Natural killer cell treated with Interleukin-12 subunit alpha and Interleukin-12 subunit beta and Interleukin-15 and Interleukin-18, amount 100 ng/mL, for 72 hours (primary cell): ENCODE measurements around the gene ELMO1. TPM values are rescaled to one million over a fixed set of nuclear protein-coding genes. Genes with fewer than 3 reads are reported as not detected.

ENCODE experiments used
- ATAC-seq, 2 donors: fragments of 150-1000 bp; cut with Tn5 transposase in 1 of 2; sonication (Bioruptor Pico), chemical (Tn5 transposase) in 1 of 2; 2 replicates each; pipeline ENCODE4 v1.10.0; 2021
- DNase-seq: peaks from one replicate; pipeline ENCODE4 v3.0.0; 2022; ENCODE audit warnings: low spot score
- H3K27ac Mint-ChIP-seq, 2 donors: 1 replicate in 1 of 2; 2 replicates in 1 of 2; pipeline ENCODE4 v1.8.0; 2022; ENCODE audit warnings: mixed read lengths in 2 of 2, mild to moderate bottlenecking in 1 of 2, moderate library complexity in 1 of 2
- H3K27me3 Mint-ChIP-seq, 2 donors: 1 replicate in 1 of 2; 2 replicates in 1 of 2; pipeline ENCODE4 v1.8.0; 2022; ENCODE audit warnings: mixed read lengths in 2 of 2
- H3K36me3 Mint-ChIP-seq: one replicate; pipeline ENCODE4 v1.8.0; 2022; ENCODE audit warnings: mixed read lengths
- H3K4me1 Mint-ChIP-seq, 2 donors: 1 replicate in 1 of 2; 2 replicates in 1 of 2; pipeline ENCODE4 v1.8.0; 2022; ENCODE audit warnings: low read depth in 2 of 2, mixed read lengths in 2 of 2, mild to moderate bottlenecking in 1 of 2
- H3K4me3 Mint-ChIP-seq: one replicate; pipeline ENCODE4 v1.8.0; 2022; ENCODE audit warnings: mixed read lengths
- H3K9me3 Mint-ChIP-seq: 2 replicates; pipeline ENCODE4 v1.8.0; 2022; ENCODE audit warnings: mixed read lengths
- total RNA-seq, 2 donors: library from RNA; stranded (reverse); gene quantifications; one replicate each; pipeline ENCODE4 v1.2.3, GENCODE V29; 2022

Gene ELMO1
- total RNA-seq, 2 donors from 2014 or later: 36.8 to 103 TPM

GRCh38 chr7:37056234-37056912, 392.3 kb downstream of the ELMO1 start:
- peaks cover under 1 to 15% of the 10 kb centered on the region in 2 donors for H3K4me1 Mint-ChIP-seq
- no peak overlapping the region for H3K4me3 Mint-ChIP-seq
- no peak for ATAC-seq
- H3K27me3 Mint-ChIP-seq: no peaks in the 10 kb centered on the region
- no peak overlapping the region for H3K27ac Mint-ChIP-seq
- DNase-seq: no peak
- no peaks in the 10 kb centered on the region for H3K36me3 Mint-ChIP-seq
- no peaks in the 10 kb centered on the region for H3K9me3 Mint-ChIP-seq

- Mint-ChIP-seq H3K9me3 (no peaks in the 10 kb centered on the region), H3K4me3 (no peak overlapping the region)
Observed at GRCh38 chr7:37054624-37055241, 393.9 kb downstream of the ELMO1 start.

GRCh38 chr7:37052705-37053104, 396.0 kb downstream of the ELMO1 start:
- H3K9me3 Mint-ChIP-seq: no peaks in the 10 kb centered on the region
- H3K36me3 Mint-ChIP-seq: no peaks in the 10 kb centered on the region
- no peak for DNase-seq
- H3K4me1 Mint-ChIP-seq: peaks cover 7 to 17% of the 10 kb centered on the region in 2 donors
- H3K27ac Mint-ChIP-seq: no peak overlapping the region
- no peak for ATAC-seq
- no peaks in the 10 kb centered on the region for H3K27me3 Mint-ChIP-seq
- no peak overlapping the region for H3K4me3 Mint-ChIP-seq

More at GRCh38 chr7:37054624-37055241, 393.9 kb downstream of the ELMO1 start:
- Mint-ChIP-seq H3K27ac (no peak overlapping the region), H3K36me3 (no peaks in the 10 kb centered on the region), H3K27me3 (no peaks in the 10 kb centered on the region), H3K4me1 (peaks cover 7 to 15% of the 10 kb centered on the region in 2 donors)
- DNase-seq (no peak), ATAC-seq (no peak)

- Mint-ChIP-seq H3K36me3 (no peaks in the 10 kb centered on the region), H3K27ac (no peak overlapping the region), H3K4me1 (peaks cover 17 to 20% of the 10 kb centered on the region in 2 donors), H3K9me3 (no peaks in the 10 kb centered on the region), H3K27me3 (no peaks in the 10 kb centered on the region), H3K4me3 (no peak overlapping the region)
- no peak for ATAC-seq
- DNase-seq: no peak
Observed at GRCh38 chr7:37050801-37051200, 397.9 kb downstream of the ELMO1 start.

- Mint-ChIP-seq H3K4me3 (no peak overlapping the region), H3K27ac (no peak overlapping the region), H3K36me3 (no peaks in the 10 kb centered on the region), H3K9me3 (no peaks in the 10 kb centered on the region), H3K4me1 (peaks cover 23 to 24% of the 10 kb centered on the region in 2 donors), H3K27me3 (no peaks in the 10 kb centered on the region)
- DNase-seq (no peak), ATAC-seq (no peak)
Observed at GRCh38 chr7:37048674-37049073, 400.0 kb downstream of the ELMO1 start.

GRCh38 chr7:37047260-37047659, 401.4 kb downstream of the ELMO1 start:
- Mint-ChIP-seq H3K4me1 (peaks cover 20 to 23% of the 10 kb centered on the region in 2 donors), H3K27me3 (no peaks in the 10 kb centered on the region), H3K4me3 (no peak overlapping the region), H3K36me3 (no peaks in the 10 kb centered on the region), H3K27ac (no peak overlapping the region), H3K9me3 (no peaks in the 10 kb centered on the region)
- no peak for DNase-seq
- no peak for ATAC-seq

GRCh38 chr7:37046531-37047079, 402.1 kb downstream of the ELMO1 start:
- ATAC-seq (no peak), DNase-seq (no peak)
- H3K4me3 Mint-ChIP-seq: no peak overlapping the region
- H3K36me3 Mint-ChIP-seq: no peaks in the 10 kb centered on the region
- no peaks in the 10 kb centered on the region for H3K9me3 Mint-ChIP-seq
- peaks cover 20 to 23% of the 10 kb centered on the region in 2 donors for H3K4me1 Mint-ChIP-seq
- H3K27ac Mint-ChIP-seq: no peak overlapping the region
- no peaks in the 10 kb centered on the region for H3K27me3 Mint-ChIP-seq

GRCh38 chr7:37045681-37046179, 402.9 kb downstream of the ELMO1 start:
- Mint-ChIP-seq H3K4me1 (peaks cover 16 to 20% of the 10 kb centered on the region in 2 donors), H3K27me3 (no peaks in the 10 kb centered on the region), H3K4me3 (no peak overlapping the region), H3K36me3 (no peaks in the 10 kb centered on the region), H3K9me3 (no peaks in the 10 kb centered on the region), H3K27ac (no peak overlapping the region)
- DNase-seq (no peak), ATAC-seq (no peak)

- DNase-seq: no peak
- Mint-ChIP-seq H3K27me3 (no peaks in the 10 kb centered on the region), H3K36me3 (peaks cover 10% of the 10 kb centered on the region), H3K27ac (no peak overlapping the region), H3K4me3 (no peak overlapping the region), H3K4me1 (peaks cover 13% of the 10 kb centered on the region in 2 donors), H3K9me3 (no peaks in the 10 kb centered on the region)
- no peak for ATAC-seq
Observed at GRCh38 chr7:37041461-37041860, 407.2 kb downstream of the ELMO1 start.

GRCh38 chr7:37040330-37040729, 408.3 kb downstream of the ELMO1 start:
- Mint-ChIP-seq H3K27ac (no peak overlapping the region), H3K4me3 (no peak overlapping the region), H3K9me3 (no peaks in the 10 kb centered on the region), H3K27me3 (no peaks in the 10 kb centered on the region), H3K36me3 (peaks cover 10% of the 10 kb centered on the region), H3K4me1 (peaks cover 5% of the 10 kb centered on the region in 2 donors)
- no peak for DNase-seq
- no peak for ATAC-seq

GRCh38 chr7:37039131-37039749, 409.4 kb downstream of the ELMO1 start:
- Mint-ChIP-seq H3K4me3 (no peak overlapping the region), H3K27me3 (no peaks in the 10 kb centered on the region), H3K36me3 (peaks cover 10% of the 10 kb centered on the region), H3K9me3 (no peaks in the 10 kb centered on the region), H3K4me1 (peaks cover 0 to 1% of the 10 kb centered on the region in 2 donors), H3K27ac (no peak overlapping the region)
- DNase-seq: no peak
- ATAC-seq: no peak

- Mint-ChIP-seq H3K27me3 (no peaks in the 10 kb centered on the region), H3K9me3 (no peaks in the 10 kb centered on the region), H3K4me1 (no peaks in the 10 kb centered on the region), H3K4me3 (no peak overlapping the region), H3K27ac (no peak overlapping the region), H3K36me3 (peaks cover 10% of the 10 kb centered on the region)
- no peak for ATAC-seq
- no peak for DNase-seq
Observed at GRCh38 chr7:37038706-37039105, 410.0 kb downstream of the ELMO1 start.

- ATAC-seq: no peak
Observed at GRCh38 chr7:37037286-37037685, 411.4 kb downstream of the ELMO1 start.

GRCh38 chr7:37035631-37036030, 413.0 kb downstream of the ELMO1 start:
- H3K27ac Mint-ChIP-seq: no peak overlapping the region
- ATAC-seq (no peak), DNase-seq (no peak)
- H3K9me3 Mint-ChIP-seq: no peaks in the 10 kb centered on the region
- H3K36me3 Mint-ChIP-seq: peaks cover 19% of the 10 kb centered on the region
- H3K4me1 Mint-ChIP-seq: peaks cover 20 to 23% of the 10 kb centered on the region in 2 donors
- H3K4me3 Mint-ChIP-seq: no peak overlapping the region
- H3K27me3 Mint-ChIP-seq: no peaks in the 10 kb centered on the region

More at GRCh38 chr7:37037286-37037685, 411.4 kb downstream of the ELMO1 start:
- Mint-ChIP-seq H3K27ac (no peak overlapping the region), H3K36me3 (peaks cover 10% of the 10 kb centered on the region), H3K27me3 (no peaks in the 10 kb centered on the region), H3K4me1 (peaks cover 5 to 6% of the 10 kb centered on the region in 2 donors), H3K9me3 (no peaks in the 10 kb centered on the region), H3K4me3 (no peak overlapping the region)
- DNase-seq: no peak
